ENCODE results near the gene FAM167B. TPM values are rescaled to one million over a fixed set of nuclear protein-coding genes. Genes with fewer than 3 reads are reported as not detected.

The FAM167B gene
- total RNA-seq, 1 donor from 2014 or later: 1.4 TPM

DNA sequence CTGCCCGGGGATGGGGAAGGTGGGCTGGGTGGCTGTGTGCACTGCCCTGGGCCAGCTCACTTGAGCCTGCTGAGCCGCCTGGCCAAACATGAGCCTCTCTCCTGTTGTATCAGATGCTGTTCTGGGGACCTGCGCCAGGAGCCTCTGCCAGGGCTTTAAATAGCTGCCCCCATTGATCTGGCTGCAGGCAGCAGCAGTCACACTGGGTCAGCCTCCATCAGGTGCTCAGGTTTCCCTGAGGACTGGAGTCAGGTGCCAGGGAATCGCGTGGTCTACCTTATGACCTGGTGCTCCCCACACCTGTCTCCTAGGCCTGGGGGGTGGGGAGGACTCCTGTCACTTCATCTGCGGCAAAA lies 47.3 kb upstream of the FAM167B start:
- Mint-ChIP-seq H3K27ac (peak overlapping the region; percentile 87), H3K9me3 (no peaks in the 10 kb centered on the region), H3K27me3 (no peaks in the 10 kb centered on the region), H3K36me3 (ENCODE audit: low read depth) (peaks cover 61% of the 10 kb centered on the region), H3K4me3 (peak overlapping the region; percentile 87), H3K4me1 (peaks cover 43% of the 10 kb centered on the region)
- intact Hi-C loops (cut with micrococcal nuclease): loop anchor here (1.0 to 5.0 kb wide), 8 partner anchors 19 to 411 kb away; partner anchors contain the start of genes EIF3I, HDAC1, KPNA6 and LCK
- DNase-seq (no peak), ATAC-seq (ENCODE audit: low read depth) (no peak)
- CTCF ChIA-PET: interaction anchor here (1.5 to 3.1 kb wide), 2 partner anchors 16 to 19 kb away, joined by 4 to 23 read pairs; no protein-coding TSS in a partner anchor
- POLR2A ChIA-PET: interaction anchor here (1.0 to 3.1 kb wide), 11 partner anchors 12 to 151 kb away, joined by 3 to 37 read pairs (median 13); partner anchors contain the start of genes EIF3I, KPNA6, LCK and MARCKSL1
- TF ChIP-seq, protein P1, sequence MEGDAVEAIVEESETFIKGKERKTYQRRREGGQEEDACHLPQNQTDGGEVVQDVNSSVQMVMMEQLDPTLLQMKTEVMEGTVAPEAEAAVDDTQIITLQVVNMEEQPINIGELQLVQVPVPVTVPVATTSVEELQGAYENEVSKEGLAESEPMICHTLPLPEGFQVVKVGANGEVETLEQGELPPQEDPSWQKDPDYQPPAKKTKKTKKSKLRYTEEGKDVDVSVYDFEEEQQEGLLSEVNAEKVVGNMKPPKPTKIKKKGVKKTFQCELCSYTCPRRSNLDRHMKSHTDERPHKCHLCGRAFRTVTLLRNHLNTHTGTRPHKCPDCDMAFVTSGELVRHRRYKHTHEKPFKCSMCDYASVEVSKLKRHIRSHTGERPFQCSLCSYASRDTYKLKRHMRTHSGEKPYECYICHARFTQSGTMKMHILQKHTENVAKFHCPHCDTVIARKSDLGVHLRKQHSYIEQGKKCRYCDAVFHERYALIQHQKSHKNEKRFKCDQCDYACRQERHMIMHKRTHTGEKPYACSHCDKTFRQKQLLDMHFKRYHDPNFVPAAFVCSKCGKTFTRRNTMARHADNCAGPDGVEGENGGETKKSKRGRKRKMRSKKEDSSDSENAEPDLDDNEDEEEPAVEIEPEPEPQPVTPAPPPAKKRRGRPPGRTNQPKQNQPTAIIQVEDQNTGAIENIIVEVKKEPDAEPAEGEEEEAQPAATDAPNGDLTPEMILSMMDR (IDR thresholded peaks at IDR 0.05): no peak

DNA sequence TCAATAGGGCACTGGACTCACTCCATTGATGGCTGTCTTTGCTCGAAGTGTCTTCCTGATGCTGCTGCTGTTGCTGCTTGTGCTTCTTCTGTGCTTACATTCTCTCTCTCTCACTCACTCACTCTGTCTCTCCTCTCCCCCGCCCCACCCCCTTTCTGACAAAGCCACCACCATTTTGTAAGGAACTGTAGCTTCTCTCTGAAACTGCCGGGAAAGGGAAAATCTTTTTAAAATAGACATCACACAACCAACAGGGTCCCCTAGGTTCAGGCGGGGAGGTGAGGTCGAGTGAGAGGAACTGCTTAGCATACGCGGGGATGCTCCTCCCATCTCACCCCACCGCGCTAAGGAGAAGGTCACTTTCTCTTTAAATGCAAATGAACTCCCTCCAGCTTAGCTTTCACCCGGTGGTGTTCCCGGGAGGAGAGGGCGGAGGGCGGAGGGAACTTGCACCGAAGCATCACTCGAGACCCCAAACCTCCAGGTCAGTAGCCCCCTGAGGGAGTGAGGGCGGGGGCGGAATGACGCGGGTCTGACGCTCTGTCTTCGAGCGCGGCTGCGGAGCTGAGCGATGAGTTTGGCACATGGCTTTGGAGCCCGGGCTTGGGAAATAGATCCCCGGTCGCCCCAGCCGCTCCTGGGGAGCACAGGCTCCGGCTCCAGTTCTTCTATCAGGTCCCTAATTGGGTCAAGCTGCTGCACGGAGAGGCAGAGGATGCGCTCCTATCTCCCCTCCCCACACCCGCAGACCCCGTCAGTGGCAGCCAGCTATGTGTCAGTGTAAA lies 46.6 kb upstream of the FAM167B start, which contains the start of gene CCDC28B:
CCDC28B (plus strand) TSS at position 370 of the 785 bp plus-strand sequence. CDS start 1,341 bp downstream, outside the sequence.
- Mint-ChIP-seq H3K27me3 (no peaks in the 10 kb centered on the region), H3K4me3 (peak within 1 kb of the TSS; percentile 87), H3K27ac (peak within 1 kb of the TSS; percentile 87), H3K4me1 (peaks cover 49% of the 10 kb centered on the region), H3K9me3 (no peaks in the 10 kb centered on the region), H3K36me3 (ENCODE audit: low read depth) (peaks cover 56% of the 10 kb centered on the region)
- peak; percentile 51 for ATAC-seq (ENCODE audit: low read depth)
- DNase-seq: peak; percentile 62
- ChIA-PET POLR2A (interaction anchor here (0.5 to 3.1 kb wide), 29 partner anchors 9 to 555 kb away, joined by 3 to 37 read pairs (median 5); partner anchors contain the start of genes BSDC1, EIF3I, HDAC1 and KPNA6), CTCF (interaction anchor here (0.5 to 3.1 kb wide), 7 partner anchors 15 to 215 kb away, joined by 3 to 23 read pairs (median 4); no protein-coding TSS in a partner anchor)
- TF ChIP-seq, protein P1 (IDR thresholded peaks at IDR 0.05): no peak
- intact Hi-C loops (cut with micrococcal nuclease): loop anchor here (1.0 to 5.0 kb wide), 9 partner anchors 20 to 412 kb away; partner anchors contain the start of genes EIF3I, HDAC1, KPNA6 and LCK

DNA sequence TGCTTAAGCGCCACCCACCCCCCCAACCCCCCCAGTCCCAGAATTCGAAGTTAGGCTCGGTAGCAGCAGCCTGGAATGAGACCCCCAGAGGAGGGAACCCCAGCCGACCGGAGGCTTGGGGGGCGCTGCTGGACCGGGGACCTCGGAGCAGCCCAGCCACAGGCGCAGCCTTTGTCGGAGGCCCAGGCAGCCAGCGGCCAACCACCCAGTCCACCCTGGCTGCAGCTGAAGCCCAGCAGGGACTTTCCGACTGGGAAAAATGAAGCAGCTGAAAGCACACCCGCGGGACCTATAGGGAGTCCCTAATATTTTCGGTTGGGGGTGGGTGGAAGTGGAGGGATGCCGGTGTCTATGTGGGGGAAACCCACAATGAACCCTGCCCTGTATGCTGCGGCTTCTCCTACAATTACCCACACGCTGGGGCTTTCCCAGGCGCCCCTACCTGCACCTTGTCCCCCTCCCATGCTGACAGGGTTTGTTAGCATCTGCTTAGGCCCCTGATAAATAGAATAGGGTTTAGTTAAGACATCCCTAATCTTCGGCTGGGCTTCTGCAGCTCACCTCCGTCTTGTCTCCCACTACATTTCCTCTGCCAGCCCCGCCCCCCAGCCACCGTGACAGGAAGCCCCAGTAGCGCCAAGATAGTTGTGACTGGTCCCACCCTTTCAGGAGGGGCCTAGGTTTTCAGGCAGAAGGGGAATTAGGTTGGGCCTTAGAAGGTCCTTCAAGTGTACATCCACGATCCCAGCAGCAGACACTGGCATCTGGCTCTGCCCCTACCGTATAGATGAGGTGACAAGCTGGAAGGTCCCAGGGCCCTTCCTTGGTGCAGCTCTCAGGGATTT lies 45.8 kb upstream of the FAM167B start:
- TF ChIP-seq, protein P1 (IDR thresholded peaks at IDR 0.05): no peak
- Mint-ChIP-seq H3K4me3 (peak overlapping the region; percentile 87), H3K9me3 (no peaks in the 10 kb centered on the region), H3K4me1 (peaks cover 54% of the 10 kb centered on the region), H3K36me3 (ENCODE audit: low read depth) (peaks cover 48% of the 10 kb centered on the region), H3K27ac (peak overlapping the region; percentile 87), H3K27me3 (no peaks in the 10 kb centered on the region)
- ChIA-PET CTCF (interaction anchor here (0.8 to 3.1 kb wide), 8 partner anchors 14 to 215 kb away, joined by 3 to 23 read pairs (median 4); no protein-coding TSS in a partner anchor), POLR2A (interaction anchor here (0.5 to 3.1 kb wide), 28 partner anchors 9 to 556 kb away, joined by 3 to 37 read pairs (median 6); partner anchors contain the start of genes BSDC1, EIF3I, HDAC1 and KPNA6)
- DNase-seq: peak; percentile 63
- peak; percentile 65 for ATAC-seq (ENCODE audit: low read depth)
- intact Hi-C loops (cut with micrococcal nuclease): loop anchor here (1.0 to 5.0 kb wide), 7 partner anchors 50 to 412 kb away; partner anchors contain the start of genes HDAC1, KPNA6, LCK and MARCKSL1

DNA sequence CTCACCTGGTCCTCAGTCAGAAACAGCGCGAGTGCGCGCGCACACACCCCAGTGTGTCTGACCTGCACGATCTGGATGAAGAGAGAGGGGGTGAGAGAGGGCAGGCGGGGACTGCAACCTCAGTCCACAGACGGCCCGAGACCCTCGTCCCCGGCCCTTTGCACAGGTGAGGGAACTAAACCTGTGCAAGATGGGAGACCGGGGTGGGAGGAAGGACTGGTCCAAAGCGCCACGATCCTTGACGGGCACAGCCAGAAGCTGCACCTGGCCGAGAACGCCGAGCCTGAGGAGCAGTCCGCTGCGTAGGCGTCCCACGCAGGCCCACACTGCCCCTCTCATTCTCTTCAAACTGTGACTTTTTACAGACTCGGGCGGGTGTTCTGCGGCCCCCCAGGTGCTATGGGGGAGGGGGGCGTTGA lies 42.1 kb upstream of the FAM167B start:
- ATAC-seq (ENCODE audit: low read depth) (no peak), DNase-seq (no peak)
- TF ChIP-seq, protein P1 (IDR thresholded peaks at IDR 0.05): no peak
- intact Hi-C loops (cut with micrococcal nuclease): loop anchor here (1.0 to 5.0 kb wide), 2 partner anchors 10 to 87 kb away; partner anchors contain the start of gene HDAC1
- ChIA-PET CTCF (interaction anchor here (1.0 to 1.2 kb wide), 2 partner anchors 11 to 111 kb away, joined by 3 read pairs; no protein-coding TSS in a partner anchor), POLR2A (interaction anchor here (0.5 to 2.0 kb wide), 9 partner anchors 10 to 189 kb away, joined by 3 to 8 read pairs (median 5); partner anchors contain the start of genes BSDC1 and MARCKSL1)
- peak overlapping the region; percentile 85 for H3K4me3 Mint-ChIP-seq
- H3K36me3 Mint-ChIP-seq (ENCODE audit: low read depth): peaks cover 31% of the 10 kb centered on the region
- H3K27ac Mint-ChIP-seq: peak overlapping the region; percentile 24
- no peaks in the 10 kb centered on the region for H3K27me3 Mint-ChIP-seq
- H3K4me1 Mint-ChIP-seq: peaks cover 80% of the 10 kb centered on the region
- H3K9me3 Mint-ChIP-seq: no peaks in the 10 kb centered on the region

All from activated B cell treated with CpG ODN at 0.5 μM for 24 hours (primary cell).